ENCODE data around the gene COX19. TPM values are rescaled to one million over a fixed set of nuclear protein-coding genes. Genes with fewer than 3 reads are reported as not detected.

The COX19 gene
- total and polyA plus RNA-seq, 7 donors: 5.1 to 12.7 (median 9.2) TPM

GRCh38 chr7:996079-996872, 20.9 kb upstream of the COX19 start:
- 86 to 92% methylated on average over 38 of the region's 38 CpGs for WGBS, 2 donors
- TF ChIP-seq EP300 (IDR thresholded peaks at IDR 0.05): no peak
- no peak for TF ChIP-seq POLR2A (IDR thresholded peaks at IDR 0.05)
- no peak for TF ChIP-seq CTCF (IDR thresholded peaks at IDR 0.05)
- no peak for TF ChIP-seq POLR2AphosphoS5 (IDR thresholded peaks at IDR 0.05)
- intact Hi-C loops (cut with DNase I): no loop called here
- H3K4me1 ChIP-seq: peaks cover 0 to 12% (median 6%) of the 10 kb centered on the region in 4 donors
- no peak overlapping the region for H3K4me3 ChIP-seq
- DNase-seq: no peak
- H3K9me3 ChIP-seq: no peaks in the 10 kb centered on the region
- no peak overlapping the region for H3K27ac ChIP-seq
- H3K36me3 ChIP-seq: peaks cover 0 to 46% (median 5%) of the 10 kb centered on the region in 4 donors
- H3K27me3 ChIP-seq: no peaks in the 10 kb centered on the region

DNA sequence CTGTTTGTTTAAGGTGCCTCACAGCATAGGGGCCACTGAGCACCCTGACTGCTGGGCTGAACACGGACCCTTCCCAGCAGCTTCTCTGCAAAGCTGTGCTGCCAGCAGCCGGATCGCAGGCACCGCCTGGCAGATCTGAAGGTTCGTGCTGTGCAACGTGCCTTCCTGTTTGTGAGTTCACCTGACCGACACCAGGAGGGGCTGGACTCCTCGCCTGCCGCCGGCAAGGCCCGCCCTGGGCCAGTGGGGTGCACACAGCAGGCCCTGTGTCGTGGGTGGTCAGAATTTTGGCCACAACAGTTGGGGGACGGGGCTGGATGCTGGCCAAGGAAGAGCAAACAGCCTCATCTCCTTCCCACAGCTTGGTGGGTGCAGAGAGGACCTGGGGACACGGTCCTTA, 20.2 kb upstream of the COX19 start:
- Histone ChIP-seq H3K4me1 (peaks cover 0 to 12% (median 6%) of the 10 kb centered on the region in 4 donors), H3K36me3 (peaks cover 0 to 43% (median 5%) of the 10 kb centered on the region in 4 donors), H3K9me3 (no peaks in the 10 kb centered on the region), H3K27me3 (no peaks in the 10 kb centered on the region), H3K4me3 (no peak overlapping the region), H3K27ac (no peak overlapping the region)
- DNase-seq: no peak
- 93% methylated on average over 14 of the region's 14 CpGs for WGBS, 2 donors
- intact Hi-C loops (cut with DNase I): no loop called here
- TF ChIP-seq EP300 (IDR thresholded peaks at IDR 0.05): no peak
- no peak for TF ChIP-seq POLR2A (IDR thresholded peaks at IDR 0.05)
- TF ChIP-seq CTCF (IDR thresholded peaks at IDR 0.05): no peak
- no peak for TF ChIP-seq POLR2AphosphoS5 (IDR thresholded peaks at IDR 0.05)

GRCh38 chr7:994592-995308, 19.4 kb upstream of the COX19 start:
- no peak overlapping the region for H3K27ac ChIP-seq
- H3K9me3 ChIP-seq: no peaks in the 10 kb centered on the region
- TF ChIP-seq POLR2AphosphoS5 (IDR thresholded peaks at IDR 0.05): no peak
- intact Hi-C loops (cut with DNase I): loop anchor here (5.0 kb wide), 2 partner anchors 33 to 183 kb away; no protein-coding TSS in a partner anchor
- no peak overlapping the region for H3K4me3 ChIP-seq
- DNase-seq: no peak
- H3K4me1 ChIP-seq: peaks cover 0 to 12% (median 6%) of the 10 kb centered on the region in 4 donors
- no peaks in the 10 kb centered on the region for H3K27me3 ChIP-seq
- peaks cover 0 to 35% (median 4%) of the 10 kb centered on the region in 4 donors for H3K36me3 ChIP-seq
- WGBS, 2 donors: 81 to 86% methylated on average over 28 of the region's 28 CpGs

DNA sequence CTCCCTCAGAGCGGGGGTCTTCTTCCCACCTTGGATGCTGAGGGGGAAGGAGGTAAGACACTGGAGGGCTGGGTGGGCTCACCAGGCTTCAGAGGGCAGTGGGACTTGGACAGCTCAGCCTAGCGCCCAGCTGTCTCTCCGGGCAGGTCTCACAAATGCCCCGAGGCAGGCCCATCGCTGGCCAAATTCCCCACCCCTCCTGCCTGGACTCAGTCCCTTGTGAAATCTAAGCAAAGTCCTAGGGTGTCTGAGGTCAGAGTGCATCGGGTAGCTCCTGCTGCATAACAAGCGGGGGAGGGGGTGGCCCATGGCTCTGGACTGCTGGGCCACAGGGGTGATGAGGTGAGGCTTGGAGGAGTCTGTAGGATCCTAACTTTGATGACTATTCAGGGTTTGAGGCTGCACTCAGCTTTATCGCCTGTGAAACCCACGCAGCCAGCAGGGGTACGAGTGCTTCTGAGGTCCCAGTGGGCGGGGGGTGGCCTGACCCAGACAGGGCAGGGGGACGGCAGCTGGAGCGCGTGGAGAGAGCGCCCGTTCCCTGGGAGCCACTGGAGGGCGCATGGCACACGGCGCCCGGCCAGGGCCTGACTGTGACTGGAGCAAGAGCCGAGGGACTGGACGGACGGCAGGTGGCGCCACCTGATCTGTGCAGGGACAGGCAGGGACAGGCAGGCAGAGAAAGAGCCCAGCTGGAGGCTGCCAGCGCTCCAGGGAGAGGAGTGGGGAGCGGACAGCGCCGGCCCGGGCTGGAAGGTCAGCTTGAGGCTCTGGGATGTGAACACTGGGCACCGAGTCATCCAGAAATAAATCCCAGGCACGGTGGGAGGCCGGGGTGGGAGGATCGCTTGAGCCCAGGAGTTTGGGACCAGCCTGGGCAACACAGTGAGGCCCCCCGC, 17.6 kb upstream of the COX19 start:
- H3K9me3 ChIP-seq: no peaks in the 10 kb centered on the region
- WGBS, 2 donors: 22 to 23% methylated on average over 34 of the region's 34 CpGs
- TF ChIP-seq POLR2AphosphoS5 (IDR thresholded peaks at IDR 0.05) (peak in 3 of 4 donors; percentile 36 to 67 (median 47)), POLR2A (IDR thresholded peaks at IDR 0.05) (no peak), CTCF (IDR thresholded peaks at IDR 0.05) (peak; percentile 100), EP300 (IDR thresholded peaks at IDR 0.05) (no peak)
- peaks cover 0 to 26% (median 3%) of the 10 kb centered on the region in 4 donors for H3K36me3 ChIP-seq
- peaks cover 0 to 18% (median 7%) of the 10 kb centered on the region in 4 donors for H3K4me1 ChIP-seq
- peak; percentile 98 for DNase-seq
- peaks cover 10 to 17% (median 17%) of the 10 kb centered on the region in 3 donors for H3K27me3 ChIP-seq
- intact Hi-C loops (cut with DNase I): loop anchor here (1.0 to 5.0 kb wide), 3 partner anchors 34 to 184 kb away; no protein-coding TSS in a partner anchor
- H3K4me3 ChIP-seq: no peak overlapping the region
- no peak overlapping the region for H3K27ac ChIP-seq
